ENCODE measurements around the gene PTPRN2.

DNA sequence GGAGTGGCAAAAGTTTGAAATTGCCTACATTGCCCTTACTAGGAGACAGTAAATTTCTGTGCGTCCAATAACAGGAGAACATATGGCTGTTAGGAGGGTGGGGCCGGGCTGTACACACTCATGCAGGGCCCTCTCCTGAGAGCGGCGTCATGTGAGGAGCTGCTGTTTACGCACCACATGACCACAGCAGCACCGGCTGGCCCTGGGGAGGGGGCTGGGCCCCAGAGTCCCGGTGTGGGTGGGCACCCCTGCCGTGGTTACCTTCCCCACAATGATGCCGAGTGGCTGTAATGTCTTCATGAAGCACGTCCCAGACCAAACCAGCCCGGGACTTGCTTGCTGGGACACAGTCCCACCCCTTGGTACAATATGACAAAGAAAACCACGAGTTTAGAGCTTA is 942.1 kb downstream of the PTPRN2 start:
- no peak for TF ChIP-seq EZH2 (IDR thresholded peaks at IDR 0.05; ENCODE audit: low read depth)
- TF ChIP-seq, protein P1, sequence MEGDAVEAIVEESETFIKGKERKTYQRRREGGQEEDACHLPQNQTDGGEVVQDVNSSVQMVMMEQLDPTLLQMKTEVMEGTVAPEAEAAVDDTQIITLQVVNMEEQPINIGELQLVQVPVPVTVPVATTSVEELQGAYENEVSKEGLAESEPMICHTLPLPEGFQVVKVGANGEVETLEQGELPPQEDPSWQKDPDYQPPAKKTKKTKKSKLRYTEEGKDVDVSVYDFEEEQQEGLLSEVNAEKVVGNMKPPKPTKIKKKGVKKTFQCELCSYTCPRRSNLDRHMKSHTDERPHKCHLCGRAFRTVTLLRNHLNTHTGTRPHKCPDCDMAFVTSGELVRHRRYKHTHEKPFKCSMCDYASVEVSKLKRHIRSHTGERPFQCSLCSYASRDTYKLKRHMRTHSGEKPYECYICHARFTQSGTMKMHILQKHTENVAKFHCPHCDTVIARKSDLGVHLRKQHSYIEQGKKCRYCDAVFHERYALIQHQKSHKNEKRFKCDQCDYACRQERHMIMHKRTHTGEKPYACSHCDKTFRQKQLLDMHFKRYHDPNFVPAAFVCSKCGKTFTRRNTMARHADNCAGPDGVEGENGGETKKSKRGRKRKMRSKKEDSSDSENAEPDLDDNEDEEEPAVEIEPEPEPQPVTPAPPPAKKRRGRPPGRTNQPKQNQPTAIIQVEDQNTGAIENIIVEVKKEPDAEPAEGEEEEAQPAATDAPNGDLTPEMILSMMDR (conservative IDR thresholded peaks at IDR 0.05), result no peak

All from PC-9 (cell line).